ENCODE results near the gene ALDH4A1. TPM values are rescaled to one million over a fixed set of nuclear protein-coding genes. Genes with fewer than 3 reads are reported as not detected.

Gene ALDH4A1
- total and polyA plus RNA-seq, 9 donors, result 2.8 to 13.9 (median 8.0) TPM

DNA sequence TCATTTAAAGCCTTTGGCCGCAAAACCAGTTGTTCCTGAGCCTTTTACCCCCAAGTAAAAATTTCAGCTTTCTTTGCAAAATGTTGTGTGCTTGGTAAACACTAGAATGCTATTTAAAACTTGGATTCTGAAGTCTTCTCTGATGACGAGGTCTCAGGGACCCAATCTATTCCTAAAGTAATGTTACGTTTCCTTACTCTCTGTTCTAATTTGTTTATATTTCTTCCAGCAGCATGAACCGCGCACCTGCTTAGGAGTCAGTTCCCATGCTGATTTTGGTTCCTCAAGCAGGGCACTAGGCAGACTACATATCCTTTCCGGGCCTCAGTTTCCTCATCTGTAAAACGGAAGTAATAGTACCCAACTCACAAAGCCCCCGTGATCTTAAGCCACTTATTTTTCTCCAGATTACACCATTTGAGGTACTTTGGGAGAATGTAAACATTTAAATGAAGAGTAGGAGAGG, 969 bp upstream of the ALDH4A1 start:
- no peak for DNase-seq
- Histone ChIP-seq H3K9me3 (no peaks in the 10 kb centered on the region), H3K4me3 (peak overlapping the region; percentile 64), H3K27me3 (no peaks in the 10 kb centered on the region), H3K36me3 (no peaks in the 10 kb centered on the region), H3K27ac (peak overlapping the region; percentile 47 to 89), H3K4me1 (ENCODE audit: insufficient read depth) (peaks cover 3% of the 10 kb centered on the region)
- intact Hi-C loops (cut with DNase I), result loop anchor here (2.0 to 10.0 kb wide), 5 partner anchors 51 to 341 kb away; partner anchors contain the start of gene IFFO2 (in 2 of the 4)
- TF ChIP-seq, protein P1, sequence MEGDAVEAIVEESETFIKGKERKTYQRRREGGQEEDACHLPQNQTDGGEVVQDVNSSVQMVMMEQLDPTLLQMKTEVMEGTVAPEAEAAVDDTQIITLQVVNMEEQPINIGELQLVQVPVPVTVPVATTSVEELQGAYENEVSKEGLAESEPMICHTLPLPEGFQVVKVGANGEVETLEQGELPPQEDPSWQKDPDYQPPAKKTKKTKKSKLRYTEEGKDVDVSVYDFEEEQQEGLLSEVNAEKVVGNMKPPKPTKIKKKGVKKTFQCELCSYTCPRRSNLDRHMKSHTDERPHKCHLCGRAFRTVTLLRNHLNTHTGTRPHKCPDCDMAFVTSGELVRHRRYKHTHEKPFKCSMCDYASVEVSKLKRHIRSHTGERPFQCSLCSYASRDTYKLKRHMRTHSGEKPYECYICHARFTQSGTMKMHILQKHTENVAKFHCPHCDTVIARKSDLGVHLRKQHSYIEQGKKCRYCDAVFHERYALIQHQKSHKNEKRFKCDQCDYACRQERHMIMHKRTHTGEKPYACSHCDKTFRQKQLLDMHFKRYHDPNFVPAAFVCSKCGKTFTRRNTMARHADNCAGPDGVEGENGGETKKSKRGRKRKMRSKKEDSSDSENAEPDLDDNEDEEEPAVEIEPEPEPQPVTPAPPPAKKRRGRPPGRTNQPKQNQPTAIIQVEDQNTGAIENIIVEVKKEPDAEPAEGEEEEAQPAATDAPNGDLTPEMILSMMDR (IDR thresholded peaks at IDR 0.05), result no peak
- TF ChIP-seq POLR2A (IDR thresholded peaks at IDR 0.05) (no peak), EP300 (IDR thresholded peaks at IDR 0.05) (no peak)
- WGBS, 3 donors, result 21 to 32% (median 30%) methylated on average over 8 of the region's 8 CpGs

DNA sequence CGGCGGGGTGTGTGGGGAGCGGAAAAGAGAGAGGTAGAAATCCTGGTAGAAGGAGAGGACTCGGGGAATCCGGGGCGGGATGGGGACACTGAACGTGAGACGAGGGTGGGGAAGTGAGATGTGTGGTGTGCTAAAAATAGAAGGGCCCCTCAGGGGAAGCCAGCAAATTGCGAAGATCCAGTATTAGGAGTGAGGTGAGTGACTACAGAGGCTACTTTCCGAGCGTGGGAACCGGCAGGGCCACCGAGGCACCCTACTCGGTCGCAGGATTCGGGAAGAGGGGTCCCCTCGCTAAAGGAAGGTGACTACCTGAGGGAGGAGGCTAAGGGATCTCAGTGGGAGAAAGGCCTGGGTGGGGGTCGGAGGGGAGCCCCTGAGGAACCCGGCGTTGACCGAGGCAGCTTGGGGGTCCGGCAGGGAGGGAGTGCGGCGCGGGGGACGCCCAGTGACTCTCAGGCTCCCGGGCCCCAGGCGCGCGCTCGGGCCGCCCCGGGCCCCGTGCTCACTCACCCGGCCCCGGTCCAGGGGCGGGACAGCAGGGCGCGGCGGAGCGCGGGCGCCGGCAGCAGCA, 318 bp downstream of the ALDH4A1 start:
- TF ChIP-seq POLR2A (IDR thresholded peaks at IDR 0.05), result peak; percentile 27
- TF ChIP-seq EP300 (IDR thresholded peaks at IDR 0.05), result no peak
- TF ChIP-seq, protein P1 (IDR thresholded peaks at IDR 0.05), result no peak
- DNase-seq, result peak in 1 of 5 donors; percentile 51
- peak overlapping the region; percentile 64 for H3K4me3 ChIP-seq
- no peaks in the 10 kb centered on the region for H3K9me3 ChIP-seq
- intact Hi-C loops (cut with DNase I), result loop anchor here (2.0 to 10.0 kb wide), 5 partner anchors 53 to 343 kb away; partner anchors contain the start of gene IFFO2 (in 2 of the 4)
- H3K36me3 ChIP-seq, result no peaks in the 10 kb centered on the region
- H3K27me3 ChIP-seq, result no peaks in the 10 kb centered on the region
- peak overlapping the region; percentile 47 to 89 for H3K27ac ChIP-seq
- H3K4me1 ChIP-seq (ENCODE audit: insufficient read depth), result no peaks in the 10 kb centered on the region
- WGBS, 3 donors, result 0 to 2% (median 1%) methylated on average over 44 of the region's 44 CpGs

DNA sequence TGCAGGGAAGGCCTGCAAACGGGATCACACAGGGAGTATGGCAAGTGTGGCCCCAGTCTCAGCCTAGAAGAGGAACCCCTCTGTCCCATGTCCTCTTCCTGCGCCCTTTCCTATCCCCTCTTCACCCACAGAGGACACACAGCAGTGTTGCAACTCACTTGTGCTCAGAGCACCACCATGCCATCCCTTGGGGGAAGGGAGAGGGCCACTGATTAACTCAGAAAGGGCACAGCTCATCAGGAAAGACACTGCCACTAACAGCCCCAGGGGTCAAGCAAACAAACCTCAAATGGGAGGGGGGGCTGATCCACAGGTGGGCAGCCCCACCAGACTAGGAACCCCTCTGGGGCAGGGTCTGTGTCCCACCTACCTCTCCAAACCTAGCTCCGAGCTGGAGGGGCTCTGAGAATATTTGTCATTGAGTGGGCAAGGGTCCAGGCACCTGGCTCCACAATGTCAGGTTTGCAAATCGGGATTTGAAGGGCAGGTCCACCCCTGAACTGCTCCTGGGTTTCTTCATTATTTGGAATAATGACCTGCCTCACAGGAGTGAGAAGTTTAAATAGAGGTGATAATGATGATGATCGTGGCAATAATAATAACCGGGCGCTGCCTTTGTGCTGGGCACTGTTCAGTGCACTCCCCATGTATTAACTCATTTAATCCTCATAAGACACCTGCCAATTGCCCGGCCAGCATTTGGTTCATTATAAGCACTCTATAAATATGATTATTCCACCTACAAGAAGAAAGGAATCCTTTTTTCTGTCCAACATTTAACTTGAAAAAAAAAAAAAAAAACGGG, 1.0 kb downstream of the ALDH4A1 start:
- intact Hi-C loops (cut with DNase I), result loop anchor here in 3 of 4 donors (10.0 kb wide), 4 partner anchors 53 to 343 kb away; partner anchors contain the start of gene IFFO2 (in 1 of the 3)
- Histone ChIP-seq H3K4me1 (ENCODE audit: insufficient read depth) (no peaks in the 10 kb centered on the region), H3K9me3 (no peaks in the 10 kb centered on the region), H3K27ac (peak overlapping the region in 1 of 2 donors; percentile 89), H3K4me3 (peak overlapping the region; percentile 64), H3K27me3 (no peaks in the 10 kb centered on the region), H3K36me3 (no peaks in the 10 kb centered on the region)
- TF ChIP-seq POLR2A (IDR thresholded peaks at IDR 0.05), result no peak
- TF ChIP-seq EP300 (IDR thresholded peaks at IDR 0.05), result no peak
- TF ChIP-seq, protein P1 (IDR thresholded peaks at IDR 0.05), result no peak
- 43 to 46% (median 43%) methylated on average over 9 of the region's 9 CpGs for WGBS, 3 donors
- no peak for DNase-seq

DNA sequence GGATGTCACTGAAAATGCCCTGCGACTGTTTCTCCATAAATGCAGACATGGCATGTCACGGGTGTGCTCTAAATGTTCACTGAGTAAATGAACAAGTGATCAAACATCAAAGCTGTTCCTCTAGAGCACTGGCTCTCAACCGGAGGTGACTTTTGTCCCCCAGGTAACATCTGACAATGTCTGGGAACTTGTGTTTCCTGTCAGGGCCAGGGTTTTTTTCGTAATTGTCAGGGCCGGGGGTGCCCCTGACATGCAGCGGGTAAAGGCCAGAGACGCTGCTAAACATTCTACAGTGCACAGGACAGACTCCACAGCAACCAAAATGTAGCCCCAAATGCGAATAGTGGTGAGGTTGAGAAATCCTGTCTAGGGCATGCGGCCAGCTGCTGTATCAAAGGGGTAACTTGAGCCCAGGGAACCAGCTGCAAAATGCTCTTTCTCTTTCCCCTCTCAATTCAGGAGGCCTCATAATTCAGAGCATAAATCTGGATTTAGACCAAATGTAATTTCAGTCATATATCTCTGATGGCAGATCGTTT, 2.0 kb downstream of the ALDH4A1 start:
- no peaks in the 10 kb centered on the region for H3K36me3 ChIP-seq
- WGBS, 3 donors, result 90 to 91% (median 91%) methylated on average over 10 of the region's 10 CpGs
- H3K4me3 ChIP-seq, result no peak overlapping the region
- H3K27me3 ChIP-seq, result no peaks in the 10 kb centered on the region
- TF ChIP-seq, protein P1 (IDR thresholded peaks at IDR 0.05), result no peak
- no peak for TF ChIP-seq EP300 (IDR thresholded peaks at IDR 0.05)
- H3K9me3 ChIP-seq, result no peaks in the 10 kb centered on the region
- no peak overlapping the region for H3K27ac ChIP-seq
- DNase-seq, result no peak
- no peaks in the 10 kb centered on the region for H3K4me1 ChIP-seq (ENCODE audit: insufficient read depth)
- intact Hi-C loops (cut with DNase I), result loop anchor here in 3 of 4 donors (10.0 kb wide), 4 partner anchors 54 to 344 kb away; partner anchors contain the start of gene IFFO2 (in 1 of the 3)

Measured in ovary (tissue), 9 donors.